ENCODE measurements around the gene ZDHHC1.
A peak's percentile ranks its signal among the peaks of the same experiment; 100 is the strongest.
"Not testable (repeated sequence)": the region's sequence is repeated elsewhere in the genome, so short reads cannot be mapped to it uniquely, and the experiment has no call there.

ZDHHC1 gene

GRCh38 chr16:67376012-67376411 is 40.3 kb downstream of the ZDHHC1 start:
- H3K4me1 Mint-ChIP-seq; ATAC-seq (ENCODE audit: low read depth); DNase-seq (ENCODE audit: low spot score in 2 of 2); H3K4me3 Mint-ChIP-seq; H3K36me3 Mint-ChIP-seq; H3K27me3 Mint-ChIP-seq; H3K27ac Mint-ChIP-seq; H3K9me3 Mint-ChIP-seq: not testable (repeated sequence)

DNA sequence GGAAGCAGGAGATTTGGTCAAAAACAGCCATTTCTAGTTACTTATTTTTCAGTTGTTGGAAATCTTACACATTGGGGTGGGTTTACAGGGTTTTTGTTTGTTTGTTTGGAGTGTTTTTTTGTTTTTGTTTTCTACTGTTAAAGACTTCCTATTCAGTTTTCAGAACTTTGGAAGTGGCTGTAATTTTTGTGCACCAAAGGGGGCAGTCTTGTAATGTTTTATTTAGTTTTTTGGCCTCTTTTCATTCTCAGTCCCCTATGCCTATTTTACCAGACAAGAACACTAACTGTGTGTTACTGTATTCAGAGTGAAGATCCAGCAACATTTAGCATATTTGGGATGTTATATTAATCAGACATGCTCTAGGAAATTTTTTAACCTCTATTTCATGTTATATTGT is 43.6 kb downstream of the ZDHHC1 start:
- no peak overlapping the region for H3K27ac Mint-ChIP-seq
- H3K27me3 Mint-ChIP-seq: no peaks in the 10 kb centered on the region
- H3K36me3 Mint-ChIP-seq: no peaks in the 10 kb centered on the region
- H3K4me1 Mint-ChIP-seq: no peaks in the 10 kb centered on the region
- DNase-seq (ENCODE audit: low spot score in 2 of 2): no peak
- no peak for ATAC-seq (ENCODE audit: low read depth)
- no peak overlapping the region for H3K4me3 Mint-ChIP-seq
- H3K9me3 Mint-ChIP-seq: no peaks in the 10 kb centered on the region

GRCh38 chr16:67370661-67371060 is 45.6 kb downstream of the ZDHHC1 start:
- Mint-ChIP-seq H3K36me3 (no peaks in the 10 kb centered on the region), H3K4me1 (peaks cover 2% of the 10 kb centered on the region), H3K4me3 (no peak overlapping the region), H3K9me3 (no peaks in the 10 kb centered on the region), H3K27ac (no peak overlapping the region), H3K27me3 (no peaks in the 10 kb centered on the region)
- ATAC-seq (ENCODE audit: low read depth) (no peak), DNase-seq (ENCODE audit: low spot score in 2 of 2) (no peak)

- Mint-ChIP-seq H3K4me1 (peaks cover 10% of the 10 kb centered on the region), H3K27ac (peak overlapping the region; percentile 83), H3K9me3 (no peaks in the 10 kb centered on the region), H3K4me3 (no peak overlapping the region), H3K36me3 (no peaks in the 10 kb centered on the region), H3K27me3 (no peaks in the 10 kb centered on the region)
- DNase-seq (ENCODE audit: low spot score in 2 of 2): no peak
- ATAC-seq (ENCODE audit: low read depth): peak; percentile 78
These were observed 51.6 kb downstream of the ZDHHC1 start for GRCh38 chr16:67364600-67365235.

DNA sequence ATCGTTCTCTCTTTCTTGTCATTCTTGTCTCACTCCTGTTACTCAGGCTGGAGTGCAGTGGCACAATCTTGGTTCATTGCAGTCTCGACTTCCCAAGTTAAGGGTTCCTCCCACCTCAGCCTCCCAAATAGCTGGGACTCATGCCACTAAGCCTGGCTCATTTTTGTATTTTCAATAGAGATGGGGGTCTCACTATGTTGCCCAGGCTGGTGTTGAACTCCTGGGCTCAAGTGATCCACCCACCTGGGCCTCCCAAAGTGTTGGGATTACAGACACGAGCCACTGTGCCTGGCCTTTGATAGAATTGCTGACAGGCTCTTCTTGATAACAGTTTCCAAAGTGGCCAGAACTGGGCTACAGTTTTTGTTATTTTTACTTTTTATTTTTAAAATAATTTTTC is 55.2 kb downstream of the ZDHHC1 start:
- peaks cover 5% of the 10 kb centered on the region for H3K27me3 Mint-ChIP-seq
- ATAC-seq (ENCODE audit: low read depth) (no peak), DNase-seq (ENCODE audit: low spot score in 2 of 2) (no peak)
- no peaks in the 10 kb centered on the region for H3K36me3 Mint-ChIP-seq
- no peak overlapping the region for H3K4me3 Mint-ChIP-seq
- H3K27ac Mint-ChIP-seq: no peak overlapping the region
- peaks cover 10% of the 10 kb centered on the region for H3K4me1 Mint-ChIP-seq
- no peaks in the 10 kb centered on the region for H3K9me3 Mint-ChIP-seq

DNA sequence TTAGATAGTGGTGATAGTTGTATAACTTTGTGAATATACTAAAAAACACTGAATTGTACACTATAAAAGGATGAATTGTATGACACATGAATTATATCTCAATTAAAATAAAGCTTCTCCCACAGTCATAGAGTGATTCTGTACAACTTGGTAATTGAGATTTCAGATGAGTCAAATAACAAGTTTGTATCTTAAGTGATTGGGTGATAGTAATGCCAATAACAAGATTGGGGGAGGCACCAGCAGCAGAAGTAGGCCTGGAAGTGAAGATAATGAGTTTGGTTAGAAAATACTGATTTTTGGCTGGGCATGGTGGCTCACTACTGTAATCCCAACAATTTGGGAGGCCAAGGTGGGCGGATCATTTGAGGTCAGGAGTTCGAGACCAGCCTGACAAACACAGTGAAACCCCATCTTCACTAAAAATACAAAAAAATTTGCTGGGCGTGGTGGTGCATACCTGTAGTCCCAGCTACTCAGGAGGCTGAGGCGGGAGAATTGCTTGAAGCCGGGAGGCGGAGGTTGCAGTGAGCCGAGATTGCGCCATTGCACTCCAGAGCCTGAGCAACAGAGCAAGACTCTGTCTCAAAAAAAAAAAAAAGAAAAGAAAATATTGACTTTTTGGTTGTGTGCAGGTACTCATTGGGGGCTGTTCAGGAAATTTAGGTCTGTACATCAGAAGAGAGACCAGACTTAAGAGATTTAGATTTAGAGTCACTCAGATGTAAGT is 56.6 kb downstream of the ZDHHC1 start:
- H3K27ac Mint-ChIP-seq; H3K9me3 Mint-ChIP-seq; DNase-seq (ENCODE audit: low spot score in 2 of 2); ATAC-seq (ENCODE audit: low read depth); H3K4me1 Mint-ChIP-seq; H3K27me3 Mint-ChIP-seq; H3K4me3 Mint-ChIP-seq; H3K36me3 Mint-ChIP-seq: not testable (repeated sequence)

DNA sequence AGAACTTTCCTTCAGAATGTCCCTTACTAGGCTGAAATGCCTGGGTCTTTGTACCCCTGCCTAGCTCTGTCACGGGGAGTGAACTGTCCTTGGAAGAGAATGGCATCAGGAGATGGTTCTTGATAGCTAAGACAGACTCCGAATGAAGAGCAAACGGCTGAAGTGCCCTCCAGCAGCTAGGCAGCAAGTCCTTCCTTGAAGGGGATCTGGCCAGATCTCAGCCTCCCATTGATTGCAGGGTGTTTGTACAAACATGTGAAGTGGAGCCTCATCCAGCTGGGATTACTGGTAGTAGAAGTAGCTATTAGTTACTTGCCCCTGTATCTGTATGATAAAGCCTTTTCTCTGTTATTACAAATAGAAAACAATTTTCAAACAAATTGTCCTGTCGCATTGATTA is 58.7 kb downstream of the ZDHHC1 start:
- peaks cover 8% of the 10 kb centered on the region for H3K27me3 Mint-ChIP-seq
- DNase-seq (ENCODE audit: low spot score in 2 of 2) (no peak), ATAC-seq (ENCODE audit: low read depth) (no peak)
- no peaks in the 10 kb centered on the region for H3K4me1 Mint-ChIP-seq
- no peak overlapping the region for H3K4me3 Mint-ChIP-seq
- H3K9me3 Mint-ChIP-seq: no peaks in the 10 kb centered on the region
- H3K36me3 Mint-ChIP-seq: no peaks in the 10 kb centered on the region
- H3K27ac Mint-ChIP-seq: no peak overlapping the region

DNA sequence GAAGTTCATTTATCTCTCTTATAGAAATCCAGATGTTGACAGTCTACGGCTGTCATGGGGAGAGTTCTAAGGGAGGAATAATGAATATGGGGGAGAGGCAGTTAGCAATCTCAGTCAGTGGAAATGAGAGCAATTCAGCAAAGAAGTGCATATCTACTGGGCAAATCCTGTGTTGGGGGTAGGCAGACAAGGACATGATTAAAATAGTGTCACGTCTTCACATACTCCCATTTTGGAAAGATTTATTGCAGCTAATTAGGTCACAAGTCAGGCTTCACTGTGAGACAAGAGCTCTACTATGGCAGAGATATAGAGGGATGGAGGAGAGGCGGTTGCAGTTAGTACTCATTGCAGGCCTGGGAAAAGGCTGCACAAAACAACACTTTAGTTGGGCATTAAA is 59.9 kb downstream of the ZDHHC1 start:
- H3K36me3 Mint-ChIP-seq: no peaks in the 10 kb centered on the region
- H3K27ac Mint-ChIP-seq: no peak overlapping the region
- no peaks in the 10 kb centered on the region for H3K9me3 Mint-ChIP-seq
- no peaks in the 10 kb centered on the region for H3K4me1 Mint-ChIP-seq
- no peak for DNase-seq (ENCODE audit: low spot score in 2 of 2)
- no peak for ATAC-seq (ENCODE audit: low read depth)
- no peak overlapping the region for H3K4me3 Mint-ChIP-seq
- H3K27me3 Mint-ChIP-seq: peaks cover 8% of the 10 kb centered on the region

DNA sequence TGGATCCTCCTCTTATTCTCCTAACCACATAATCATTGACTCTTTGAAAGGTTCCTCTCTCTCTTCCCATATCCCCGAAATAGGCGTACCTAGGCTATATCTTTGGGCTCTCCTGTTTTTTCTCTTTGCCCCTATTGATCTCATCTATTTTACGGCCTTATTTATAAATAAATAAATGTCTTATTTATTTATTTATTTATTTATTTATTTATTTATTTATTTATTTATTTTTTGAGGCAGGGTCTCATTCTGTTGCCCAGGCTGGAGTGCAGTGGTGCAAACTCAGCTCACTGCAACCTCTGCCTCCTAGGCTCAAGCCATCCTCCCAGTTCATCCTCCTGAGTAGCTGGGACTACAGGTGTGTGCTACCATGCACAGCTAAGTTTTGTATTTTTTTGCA is 63.8 kb downstream of the ZDHHC1 start:
- not testable (repeated sequence) for H3K36me3 Mint-ChIP-seq; ATAC-seq (ENCODE audit: low read depth); H3K27me3 Mint-ChIP-seq; H3K4me1 Mint-ChIP-seq; H3K27ac Mint-ChIP-seq; H3K9me3 Mint-ChIP-seq; H3K4me3 Mint-ChIP-seq; DNase-seq (ENCODE audit: low spot score in 2 of 2)

DNA sequence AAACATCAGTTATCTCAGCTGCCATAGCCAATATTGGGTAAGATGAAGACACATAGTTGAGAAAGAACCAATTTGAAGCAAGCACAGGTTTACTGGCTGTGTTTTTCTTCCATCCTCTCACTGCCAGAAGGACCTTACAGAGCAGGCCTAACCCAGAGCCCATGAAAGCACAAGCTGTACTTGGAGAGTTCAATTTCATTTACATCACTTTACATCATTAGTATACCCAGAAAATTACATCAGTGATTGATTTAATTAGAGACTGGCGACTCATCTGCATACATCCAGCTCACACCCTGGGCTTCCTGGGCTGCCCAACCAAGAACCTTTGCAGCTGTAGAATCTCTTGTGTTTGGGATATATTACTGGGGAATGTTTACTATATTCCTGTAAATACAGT is 66.0 kb downstream of the ZDHHC1 start:
- Mint-ChIP-seq H3K4me3 (no peak overlapping the region), H3K27ac (no peak overlapping the region), H3K36me3 (no peaks in the 10 kb centered on the region), H3K9me3 (no peaks in the 10 kb centered on the region), H3K4me1 (no peaks in the 10 kb centered on the region), H3K27me3 (no peaks in the 10 kb centered on the region)
- DNase-seq (ENCODE audit: low spot score in 2 of 2) (no peak), ATAC-seq (ENCODE audit: low read depth) (no peak)

- DNase-seq (ENCODE audit: low spot score in 2 of 2) (peak in 1 of 2 donors; percentile 43), ATAC-seq (ENCODE audit: low read depth) (peak; percentile 79)
- Mint-ChIP-seq H3K36me3 (no peaks in the 10 kb centered on the region), H3K27me3 (no peaks in the 10 kb centered on the region), H3K27ac (no peak overlapping the region), H3K9me3 (no peaks in the 10 kb centered on the region), H3K4me1 (no peaks in the 10 kb centered on the region), H3K4me3 (no peak overlapping the region)
These were observed 67.1 kb downstream of the ZDHHC1 start for GRCh38 chr16:67349172-67349571.

- ATAC-seq (ENCODE audit: low read depth): no peak
- Mint-ChIP-seq H3K9me3 (no peaks in the 10 kb centered on the region), H3K27me3 (peaks cover 3% of the 10 kb centered on the region), H3K27ac (no peak overlapping the region), H3K36me3 (no peaks in the 10 kb centered on the region), H3K4me1 (no peaks in the 10 kb centered on the region), H3K4me3 (no peak overlapping the region)
- no peak for DNase-seq (ENCODE audit: low spot score in 2 of 2)
These were observed 69.9 kb downstream of the ZDHHC1 start for GRCh38 chr16:67346341-67346740.

GRCh38 chr16:67345401-67345800 is 70.9 kb downstream of the ZDHHC1 start:
- Mint-ChIP-seq H3K36me3 (no peaks in the 10 kb centered on the region), H3K9me3 (no peaks in the 10 kb centered on the region), H3K4me3 (no peak overlapping the region), H3K27ac (no peak overlapping the region), H3K27me3 (peaks cover 3% of the 10 kb centered on the region), H3K4me1 (no peaks in the 10 kb centered on the region)
- DNase-seq (ENCODE audit: low spot score in 2 of 2) (no peak), ATAC-seq (ENCODE audit: low read depth) (no peak)

All from memory B cell (primary cell).